Activated CD8-positive, alpha-beta memory T cell treated with anti-CD3 and anti-CD28 coated beads, Interleukin-2, amount 10 ng/mL, durations not matched to agents 7 days and 5 days (primary cell): ENCODE results near the gene SLC10A7. TPM values are rescaled to one million over a fixed set of nuclear protein-coding genes. Genes with fewer than 3 reads are reported as not detected.

Experiments
- ATAC-seq: fragments of 150-1000 bp; cut with Tn5 transposase; one replicate; pipeline ENCODE4 v1.10.0; 2021; ENCODE audit warnings: moderate library complexity
- CTCF ChIA-PET: fragments of 350-600 bp; sonication (Branson Sonifier 250); formaldehyde crosslinking; loops from one replicate; lab custom pipeline; 2021; ENCODE audit warnings: antibody characterized with exemption; lab: Charles Lee
- DNase-seq: peaks from one replicate; pipeline ENCODE4 v3.0.0-alpha.2; 2020
- H3K27ac Mint-ChIP-seq: one replicate; pipeline ENCODE4 v1.8.0; 2021; ENCODE audit warnings: mild to moderate bottlenecking, mixed read lengths
- H3K27me3 Mint-ChIP-seq: one replicate; pipeline ENCODE4 v1.8.0; 2021; ENCODE audit warnings: mixed read lengths
- H3K36me3 Mint-ChIP-seq: one replicate; pipeline ENCODE4 v1.8.0; 2021; ENCODE audit warnings: mild to moderate bottlenecking, mixed read lengths
- H3K4me1 Mint-ChIP-seq: one replicate; pipeline ENCODE4 v1.8.0; 2021; ENCODE audit warnings: mixed read lengths
- H3K4me3 Mint-ChIP-seq: one replicate; pipeline ENCODE4 v1.8.0; 2021; ENCODE audit warnings: mild to moderate bottlenecking, moderate library complexity, mixed read lengths
- H3K9me3 Mint-ChIP-seq: one replicate; pipeline ENCODE4 v1.8.0; 2022; ENCODE audit warnings: low read depth, mixed read lengths
- total RNA-seq, 2 experiments: library from RNA; stranded (reverse); gene quantifications; one replicate each; pipeline ENCODE4 v1.2.3, GENCODE V29; 2021

SLC10A7 gene
- total RNA-seq, 2 experiments from 2014 or later: 21.4 to 23.9 TPM

GRCh38 chr4:146243141-146243882 is 278.4 kb downstream of the SLC10A7 start:
- ATAC-seq (peak; percentile 74), DNase-seq (peak; percentile 65)
- peaks cover 3% of the 10 kb centered on the region for H3K27me3 Mint-ChIP-seq
- H3K4me1 Mint-ChIP-seq: peaks cover 14% of the 10 kb centered on the region
- CTCF ChIA-PET: interaction anchor here (1.0 kb wide), 1 partner anchor 367 kb away, joined by 3 read pairs; no protein-coding TSS in a partner anchor
- H3K36me3 Mint-ChIP-seq: no peaks in the 10 kb centered on the region
- peak overlapping the region; percentile 55 for H3K4me3 Mint-ChIP-seq
- H3K27ac Mint-ChIP-seq: peak overlapping the region; percentile 60
- H3K9me3 Mint-ChIP-seq: no peaks in the 10 kb centered on the region

GRCh38 chr4:146238107-146238506 is 283.6 kb downstream of the SLC10A7 start:
- Mint-ChIP-seq H3K27me3 (peaks cover 11% of the 10 kb centered on the region), H3K27ac (no peak overlapping the region), H3K9me3 (no peaks in the 10 kb centered on the region), H3K4me3 (no peak overlapping the region), H3K36me3 (no peaks in the 10 kb centered on the region), H3K4me1 (peaks cover 7% of the 10 kb centered on the region)
- CTCF ChIA-PET: no interaction called here
- ATAC-seq (no peak), DNase-seq (no peak)

- Mint-ChIP-seq H3K9me3 (no peaks in the 10 kb centered on the region), H3K27ac (no peak overlapping the region), H3K36me3 (no peaks in the 10 kb centered on the region), H3K4me3 (no peak overlapping the region), H3K27me3 (peaks cover 11% of the 10 kb centered on the region), H3K4me1 (peaks cover 4% of the 10 kb centered on the region)
- CTCF ChIA-PET: interaction anchor here (0.8 kb wide), 1 partner anchor 10 kb away, joined by 3 read pairs; no protein-coding TSS in a partner anchor
- ATAC-seq (no peak), DNase-seq (no peak)
Observed at GRCh38 chr4:146237092-146237491, 284.6 kb downstream of the SLC10A7 start.

GRCh38 chr4:146236216-146236615 is 285.5 kb downstream of the SLC10A7 start:
- CTCF ChIA-PET: no interaction called here
- Mint-ChIP-seq H3K4me1 (no peaks in the 10 kb centered on the region), H3K27me3 (peaks cover 10% of the 10 kb centered on the region)

GRCh38 chr4:146235654-146236177 is 286.0 kb downstream of the SLC10A7 start:
- DNase-seq: no peak
- CTCF ChIA-PET: no interaction called here
- Mint-ChIP-seq H3K27ac (no peak overlapping the region), H3K36me3 (no peaks in the 10 kb centered on the region), H3K27me3 (peaks cover 8% of the 10 kb centered on the region), H3K4me1 (no peaks in the 10 kb centered on the region), H3K4me3 (no peak overlapping the region), H3K9me3 (no peaks in the 10 kb centered on the region)
- ATAC-seq: no peak

More at GRCh38 chr4:146236216-146236615, 285.5 kb downstream of the SLC10A7 start:
- H3K9me3 Mint-ChIP-seq: no peaks in the 10 kb centered on the region
- DNase-seq (no peak), ATAC-seq (no peak)
- H3K4me3 Mint-ChIP-seq: no peak overlapping the region
- H3K36me3 Mint-ChIP-seq: no peaks in the 10 kb centered on the region
- H3K27ac Mint-ChIP-seq: no peak overlapping the region

GRCh38 chr4:146232131-146232722 is 289.5 kb downstream of the SLC10A7 start:
- no peaks in the 10 kb centered on the region for H3K4me1 Mint-ChIP-seq
- H3K27ac Mint-ChIP-seq: no peak overlapping the region
- DNase-seq: no peak
- no peaks in the 10 kb centered on the region for H3K9me3 Mint-ChIP-seq
- ATAC-seq: no peak
- no peaks in the 10 kb centered on the region for H3K36me3 Mint-ChIP-seq
- H3K4me3 Mint-ChIP-seq: no peak overlapping the region
- peaks cover 5% of the 10 kb centered on the region for H3K27me3 Mint-ChIP-seq
- CTCF ChIA-PET: interaction anchor here (0.6 kb wide), 1 partner anchor 43 kb away, joined by 3 read pairs; no protein-coding TSS in a partner anchor

- CTCF ChIA-PET: no interaction called here
- H3K4me1 Mint-ChIP-seq: no peaks in the 10 kb centered on the region
- H3K27ac Mint-ChIP-seq: no peak overlapping the region
- ATAC-seq (no peak), DNase-seq (no peak)
- no peak overlapping the region for H3K4me3 Mint-ChIP-seq
- no peaks in the 10 kb centered on the region for H3K36me3 Mint-ChIP-seq
- H3K27me3 Mint-ChIP-seq: no peaks in the 10 kb centered on the region
- H3K9me3 Mint-ChIP-seq: no peaks in the 10 kb centered on the region
Observed at GRCh38 chr4:146229406-146229805, 292.3 kb downstream of the SLC10A7 start.

GRCh38 chr4:146224326-146224966 is 297.3 kb downstream of the SLC10A7 start:
- no peaks in the 10 kb centered on the region for H3K9me3 Mint-ChIP-seq

GRCh38 chr4:146222313-146222712 is 299.4 kb downstream of the SLC10A7 start:
- ATAC-seq (no peak), DNase-seq (no peak)
- Mint-ChIP-seq H3K27ac (no peak overlapping the region), H3K4me1 (no peaks in the 10 kb centered on the region), H3K27me3 (no peaks in the 10 kb centered on the region), H3K4me3 (no peak overlapping the region), H3K36me3 (no peaks in the 10 kb centered on the region), H3K9me3 (no peaks in the 10 kb centered on the region)
- CTCF ChIA-PET: no interaction called here

More at GRCh38 chr4:146224326-146224966, 297.3 kb downstream of the SLC10A7 start:
- Mint-ChIP-seq H3K36me3 (no peaks in the 10 kb centered on the region), H3K27ac (no peak overlapping the region), H3K4me3 (no peak overlapping the region), H3K27me3 (no peaks in the 10 kb centered on the region), H3K4me1 (no peaks in the 10 kb centered on the region)
- no peak for ATAC-seq
- DNase-seq: no peak
- CTCF ChIA-PET: no interaction called here

GRCh38 chr4:146214238-146214637 is 307.5 kb downstream of the SLC10A7 start, which contains the start of gene REELD1:
Gene REELD1, plus strand, starts transcription at chr4:146214538. Its CDS starts 2,415 bp downstream, at chr4:146216953.
- Mint-ChIP-seq H3K27ac (no peak within 1 kb of the TSS), H3K4me3 (no peak within 1 kb of the TSS), H3K4me1 (no peaks in the 10 kb centered on the region), H3K27me3 (peaks cover 10% of the 10 kb centered on the region), H3K36me3 (no peaks in the 10 kb centered on the region), H3K9me3 (no peaks in the 10 kb centered on the region)
- DNase-seq: no peak
- ATAC-seq: no peak
- CTCF ChIA-PET: interaction anchor here (1.2 kb wide), 1 partner anchor 45 kb away, joined by 3 read pairs; no protein-coding TSS in a partner anchor

GRCh38 chr4:146212781-146213180 is 309.0 kb downstream of the SLC10A7 start:
- no peaks in the 10 kb centered on the region for H3K9me3 Mint-ChIP-seq
- CTCF ChIA-PET: interaction anchor here (1.2 kb wide), 1 partner anchor 46 kb away, joined by 3 read pairs; no protein-coding TSS in a partner anchor
- H3K4me3 Mint-ChIP-seq: no peak overlapping the region
- peaks cover 13% of the 10 kb centered on the region for H3K27me3 Mint-ChIP-seq
- no peaks in the 10 kb centered on the region for H3K36me3 Mint-ChIP-seq
- ATAC-seq: no peak
- no peak for DNase-seq
- no peak overlapping the region for H3K27ac Mint-ChIP-seq
- H3K4me1 Mint-ChIP-seq: no peaks in the 10 kb centered on the region

- no peaks in the 10 kb centered on the region for H3K36me3 Mint-ChIP-seq
Observed at GRCh38 chr4:146211440-146211839, 310.3 kb downstream of the SLC10A7 start.

GRCh38 chr4:146210890-146211289 is 310.9 kb downstream of the SLC10A7 start:
- Mint-ChIP-seq H3K27me3 (peaks cover 13% of the 10 kb centered on the region), H3K4me3 (no peak overlapping the region), H3K36me3 (no peaks in the 10 kb centered on the region), H3K4me1 (no peaks in the 10 kb centered on the region), H3K27ac (no peak overlapping the region), H3K9me3 (no peaks in the 10 kb centered on the region)
- DNase-seq (no peak), ATAC-seq (no peak)
- CTCF ChIA-PET: no interaction called here

More at GRCh38 chr4:146211440-146211839, 310.3 kb downstream of the SLC10A7 start:
- no peak for DNase-seq
- Mint-ChIP-seq H3K4me1 (no peaks in the 10 kb centered on the region), H3K9me3 (no peaks in the 10 kb centered on the region), H3K27me3 (peaks cover 13% of the 10 kb centered on the region), H3K4me3 (no peak overlapping the region), H3K27ac (no peak overlapping the region)
- ATAC-seq: no peak
- CTCF ChIA-PET: no interaction called here
